ENCODE data around the gene VEZF1.

The VEZF1 gene, protein sequence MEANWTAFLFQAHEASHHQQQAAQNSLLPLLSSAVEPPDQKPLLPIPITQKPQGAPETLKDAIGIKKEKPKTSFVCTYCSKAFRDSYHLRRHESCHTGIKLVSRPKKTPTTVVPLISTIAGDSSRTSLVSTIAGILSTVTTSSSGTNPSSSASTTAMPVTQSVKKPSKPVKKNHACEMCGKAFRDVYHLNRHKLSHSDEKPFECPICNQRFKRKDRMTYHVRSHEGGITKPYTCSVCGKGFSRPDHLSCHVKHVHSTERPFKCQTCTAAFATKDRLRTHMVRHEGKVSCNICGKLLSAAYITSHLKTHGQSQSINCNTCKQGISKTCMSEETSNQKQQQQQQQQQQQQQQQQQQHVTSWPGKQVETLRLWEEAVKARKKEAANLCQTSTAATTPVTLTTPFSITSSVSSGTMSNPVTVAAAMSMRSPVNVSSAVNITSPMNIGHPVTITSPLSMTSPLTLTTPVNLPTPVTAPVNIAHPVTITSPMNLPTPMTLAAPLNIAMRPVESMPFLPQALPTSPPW

DNA sequence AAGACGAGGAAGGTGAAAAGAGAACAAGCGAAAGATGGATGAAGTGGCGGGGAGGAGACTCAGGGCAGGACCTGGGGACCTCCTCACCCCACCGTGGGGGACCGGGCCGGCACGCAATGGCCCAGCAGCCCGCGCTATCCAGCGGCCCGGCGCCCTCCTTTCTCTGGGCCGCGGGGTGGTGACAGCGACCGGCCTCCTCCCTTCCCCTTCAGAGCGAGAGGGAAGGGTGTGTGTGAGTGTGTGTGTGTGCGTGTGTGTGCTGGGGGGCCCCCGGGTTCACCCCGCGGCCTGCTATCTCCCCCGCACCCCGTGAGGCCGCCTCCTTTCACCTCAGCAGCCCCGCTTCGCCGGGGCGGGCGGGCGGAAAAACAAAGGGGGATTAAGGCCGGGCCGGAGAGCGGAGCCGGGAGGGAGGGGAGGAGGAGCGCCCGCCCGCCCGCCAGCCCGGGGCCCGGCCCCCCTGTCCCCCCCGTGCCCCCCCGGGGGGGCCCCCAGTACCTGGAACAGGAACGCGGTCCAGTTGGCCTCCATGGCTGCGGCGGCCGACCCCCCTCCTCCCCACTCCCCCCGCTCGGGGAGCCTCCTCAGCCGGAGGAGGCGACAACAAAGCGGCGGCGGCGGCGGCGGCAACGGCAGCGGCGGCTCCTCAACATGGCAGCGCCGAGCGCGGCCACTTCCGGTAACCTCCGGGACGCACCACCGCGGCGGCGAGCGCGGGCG is at the start of gene VEZF1:
Gene VEZF1, minus strand, starts transcription at position 674 of the 720 bp plus-strand sequence. Its CDS starts 143 bp downstream, at position 531.
- peak; percentile 64 for DNase-seq (ENCODE audit: low read depth, low spot score)

DNA sequence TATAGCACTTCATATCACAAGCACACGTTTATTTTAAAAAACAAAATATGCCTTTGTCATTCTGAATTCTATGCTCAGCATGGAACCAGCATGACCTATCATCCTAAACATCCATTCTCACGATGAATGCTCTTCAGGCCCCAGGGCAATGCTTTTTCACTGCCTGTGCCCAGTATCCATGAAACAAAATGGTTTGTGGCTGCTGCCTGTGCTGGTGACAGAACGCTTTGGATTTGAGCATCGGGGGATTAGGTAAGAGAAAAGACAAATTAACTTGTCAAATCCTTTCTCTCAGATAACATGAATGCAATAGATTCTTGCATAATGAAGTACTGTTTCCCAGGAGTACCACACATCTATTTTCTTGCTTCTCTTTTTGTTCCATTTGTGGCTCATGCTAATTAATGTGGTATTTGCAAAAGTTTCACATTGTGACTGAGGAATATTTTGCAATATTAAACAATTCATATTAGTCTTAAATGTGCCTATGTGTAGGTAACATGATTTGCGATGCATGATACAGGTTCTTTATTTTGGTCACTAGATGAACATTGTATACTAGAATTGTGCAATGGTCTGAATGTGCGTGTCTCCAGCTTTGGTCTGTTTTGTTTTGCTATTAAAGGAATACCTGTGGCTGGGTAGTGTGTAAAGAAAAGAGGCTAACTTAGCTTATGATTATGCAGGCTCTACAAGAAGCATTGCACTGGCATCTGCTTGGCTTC is 44.8 kb upstream of the VEZF1 start:
- DNase-seq (ENCODE audit: low read depth, low spot score), result peak; percentile 29

DNA sequence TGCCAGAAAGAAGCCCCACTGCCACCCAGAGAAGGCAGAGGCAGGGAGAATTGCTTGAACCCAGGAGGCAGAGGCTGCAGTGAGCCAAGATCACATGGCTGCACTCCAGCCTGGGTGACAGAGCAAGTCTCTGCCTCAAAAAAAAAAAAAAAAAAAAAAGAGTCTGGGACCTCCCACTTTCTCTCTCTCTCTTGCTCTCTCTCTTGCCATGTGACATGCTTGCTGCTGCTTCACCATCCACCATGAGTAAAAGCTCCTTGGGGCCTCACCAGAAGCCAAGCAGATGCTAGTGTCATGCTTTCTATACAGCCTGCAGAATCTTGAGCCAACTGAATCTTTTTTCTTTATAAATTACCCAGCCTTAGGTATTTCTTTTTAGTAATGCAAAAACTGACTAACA is 40.5 kb upstream of the VEZF1 start:
- DNase-seq (ENCODE audit: low read depth, low spot score), result no peak

DNA sequence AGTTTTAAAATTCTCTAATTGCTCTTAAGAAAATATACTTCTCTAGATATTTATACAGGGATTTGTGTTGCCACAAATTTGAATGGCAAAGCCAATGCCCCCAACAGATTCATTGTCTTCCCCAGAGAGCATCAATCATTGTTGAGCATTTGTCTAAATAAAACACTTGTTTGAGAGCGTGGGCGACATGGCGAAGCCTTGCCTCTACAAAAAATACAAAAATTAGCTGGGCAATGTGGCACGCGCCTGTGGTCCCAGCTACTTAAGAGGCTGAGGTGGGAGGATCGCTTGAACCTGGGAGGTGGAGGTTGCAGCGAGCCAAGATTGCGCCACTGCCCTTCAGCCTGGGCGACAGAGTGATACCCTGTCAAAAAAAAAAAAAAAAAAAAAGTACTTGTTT is 32.3 kb upstream of the VEZF1 start:
- no peak for DNase-seq (ENCODE audit: low read depth, low spot score)

DNA sequence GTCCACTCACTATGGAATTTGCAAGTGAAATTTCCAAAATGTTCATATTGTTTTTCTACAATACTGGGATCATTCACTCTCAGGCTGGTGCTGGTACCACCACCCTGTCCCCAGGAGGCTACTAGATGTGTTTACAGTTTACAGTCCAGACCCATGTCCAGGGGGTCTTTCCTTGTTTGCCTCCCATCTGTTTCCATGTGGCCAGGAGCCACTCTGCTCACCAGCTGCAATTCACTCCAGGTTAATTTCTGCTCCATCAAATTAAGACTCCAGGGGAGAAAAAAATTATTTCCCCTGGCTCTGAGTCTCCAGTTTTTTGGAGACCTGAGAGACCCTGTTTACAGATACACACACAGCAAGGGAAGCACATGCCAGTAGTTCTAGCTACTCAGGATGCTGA is 31.5 kb upstream of the VEZF1 start:
- DNase-seq (ENCODE audit: low read depth, low spot score), result no peak

DNA sequence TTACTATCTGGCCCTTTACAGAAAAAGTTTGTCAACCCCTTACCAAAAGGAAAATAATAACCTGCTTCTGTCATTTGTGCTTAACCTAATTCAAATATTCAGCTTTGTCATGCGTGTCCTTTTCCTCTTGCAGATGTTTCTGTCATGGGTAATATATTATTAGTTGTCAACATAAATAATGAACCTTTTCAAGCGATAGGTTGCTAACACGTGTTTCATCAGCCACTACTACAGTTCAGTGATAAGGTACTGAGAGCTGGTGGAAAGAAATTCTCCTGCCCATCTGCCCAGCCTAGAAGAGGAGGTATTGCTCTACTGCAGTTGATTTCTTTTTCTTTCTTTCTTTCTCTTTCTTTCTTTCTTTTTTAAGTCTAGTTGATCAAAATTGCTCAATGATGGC is 31.0 kb upstream of the VEZF1 start:
- no peak for DNase-seq (ENCODE audit: low read depth, low spot score)

DNA sequence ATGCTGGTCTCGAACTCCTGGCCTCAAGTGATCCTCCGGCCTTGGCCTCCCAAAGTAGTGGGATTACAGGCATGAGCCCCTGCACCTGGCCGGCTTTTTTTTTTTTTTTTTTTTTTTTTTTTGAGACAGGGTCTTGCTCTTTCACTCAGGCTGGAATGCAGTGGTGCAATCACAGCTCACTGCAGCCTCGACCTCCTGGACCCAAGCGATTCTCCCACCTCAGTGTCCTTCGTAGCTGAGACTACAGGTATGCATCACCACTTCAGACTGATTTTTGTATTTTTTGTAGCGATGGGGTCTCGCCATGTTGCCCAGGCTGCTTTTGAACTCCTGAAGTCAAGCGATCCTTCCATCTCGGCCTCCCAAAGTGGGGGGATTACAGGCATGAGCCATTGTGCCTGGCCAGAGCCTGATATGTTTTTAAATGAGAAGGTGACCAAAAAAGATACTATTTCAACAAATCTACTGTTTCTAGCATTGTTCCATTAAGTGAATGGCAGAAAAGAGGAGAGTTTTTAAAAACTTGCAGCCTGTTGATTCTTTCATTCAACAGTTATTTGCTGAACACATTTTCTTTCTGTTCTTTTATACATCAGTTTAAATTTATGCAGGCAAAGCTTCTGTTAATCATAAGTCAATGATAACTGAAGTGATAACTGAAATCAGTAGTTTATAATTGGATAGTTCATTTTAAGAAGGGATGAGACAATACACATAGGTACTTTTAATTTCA is 22.2 kb upstream of the VEZF1 start:
- DNase-seq (ENCODE audit: low read depth, low spot score), result no peak

DNA sequence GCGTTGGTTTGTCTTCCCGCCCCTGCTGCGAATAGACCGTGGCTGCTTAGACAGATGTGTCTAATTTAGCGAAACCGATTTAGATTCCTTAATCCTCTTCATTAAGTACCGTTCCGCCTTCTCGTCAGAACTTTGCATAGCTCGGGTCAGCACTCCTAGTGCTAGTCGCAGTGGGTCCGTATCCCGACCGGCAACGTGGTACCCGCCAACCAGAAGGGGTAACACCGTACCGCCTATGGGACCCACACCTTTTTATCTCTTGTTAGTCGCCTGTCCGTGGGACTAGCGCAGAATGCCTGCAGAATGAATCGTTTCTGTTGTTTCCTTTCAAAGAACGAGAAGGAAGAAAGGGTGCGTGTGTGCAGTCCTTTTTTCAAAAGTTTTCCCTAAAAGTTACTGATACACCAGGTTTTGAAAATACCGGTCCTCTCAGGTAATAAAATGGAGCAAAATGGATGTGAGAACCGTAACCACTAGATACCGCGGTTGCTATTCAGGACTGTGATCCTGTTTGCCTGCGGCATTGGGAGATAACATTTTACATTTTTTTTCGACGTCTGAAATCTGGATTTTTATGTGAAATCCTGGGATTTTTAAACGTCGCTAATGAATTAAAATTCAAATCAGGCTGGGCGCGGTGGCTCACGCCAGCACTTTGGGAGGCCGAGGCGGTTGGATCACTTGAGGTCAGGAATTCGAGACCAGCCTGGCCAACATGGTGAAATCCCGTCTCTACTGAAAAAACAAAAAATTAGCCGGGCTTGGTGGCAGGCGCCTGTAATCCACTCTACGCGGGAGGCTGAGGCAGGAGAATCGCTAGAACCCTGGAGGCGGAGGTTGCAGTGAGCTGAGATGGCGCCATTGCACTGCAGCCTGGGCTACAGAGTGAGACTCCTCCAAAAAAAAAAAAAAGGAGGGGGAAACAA is 20.0 kb upstream of the VEZF1 start:
- DNase-seq (ENCODE audit: low read depth, low spot score), result peak; percentile 52

DNA sequence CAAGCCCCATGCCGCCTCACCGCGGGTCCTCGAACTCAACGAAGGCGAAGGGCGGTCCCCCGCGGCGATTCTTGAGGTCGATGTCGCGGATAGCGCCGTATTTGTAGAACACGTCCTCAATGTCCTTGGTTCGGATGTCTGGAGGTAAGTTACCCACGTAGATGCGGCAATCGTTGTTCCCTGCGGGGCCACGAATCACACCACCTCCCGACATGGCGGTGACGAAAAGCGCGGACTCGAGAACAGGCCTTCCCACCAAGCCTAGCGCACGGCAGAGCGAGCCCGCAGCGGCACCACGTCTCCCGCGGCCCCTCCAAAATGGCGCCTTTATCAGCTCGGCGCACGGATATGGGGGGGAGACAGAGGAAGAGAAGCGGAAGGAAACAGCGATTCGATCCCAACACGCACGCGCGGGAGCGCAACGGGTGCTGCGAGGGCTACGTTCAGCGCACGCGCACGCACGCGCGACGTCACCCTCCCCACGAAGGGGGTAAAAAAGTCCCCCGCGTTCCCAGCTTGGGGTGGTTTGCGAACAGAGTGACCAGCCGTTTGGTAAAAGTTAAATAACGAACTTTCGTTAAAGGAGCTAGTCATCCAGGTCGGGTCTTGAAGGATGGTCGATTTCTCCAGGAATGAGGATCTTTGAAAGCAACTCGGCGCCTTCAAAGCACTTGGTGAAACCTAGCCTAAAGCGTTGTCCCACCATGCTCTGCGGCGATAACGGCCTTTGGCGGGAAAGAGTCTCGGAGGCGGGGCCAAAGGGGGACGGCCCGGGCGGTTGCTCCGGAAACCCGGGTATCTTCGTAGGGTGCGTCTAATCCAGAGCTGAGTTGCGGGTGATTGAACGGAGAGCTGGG is 19.1 kb upstream of the VEZF1 start, which contains the start of gene SRSF1:
Gene SRSF1, minus strand, starts transcription at position 323 of the 857 bp plus-strand sequence. Its CDS starts 109 bp downstream, at position 214.
- peak; percentile 99 for DNase-seq (ENCODE audit: low read depth, low spot score)

DNA sequence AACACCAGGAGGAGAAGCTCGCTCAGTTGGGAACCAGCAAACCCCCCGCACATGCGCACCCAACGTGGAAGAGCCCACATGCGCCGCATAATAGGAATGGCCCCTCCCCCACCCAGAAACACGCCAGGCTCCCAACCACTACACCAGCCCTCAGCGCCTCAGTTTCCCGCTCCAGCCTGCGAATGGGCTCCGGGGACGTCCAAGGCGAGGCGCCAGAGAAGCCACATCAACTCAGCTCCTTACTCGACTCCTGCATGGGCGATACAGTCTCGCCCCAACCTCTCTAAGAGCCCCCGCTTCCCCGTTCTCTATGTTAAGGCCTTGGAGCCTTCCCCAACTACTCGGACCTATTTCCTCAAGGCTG is 18.5 kb upstream of the VEZF1 start:
- DNase-seq (ENCODE audit: low read depth, low spot score), result peak; percentile 78

DNA sequence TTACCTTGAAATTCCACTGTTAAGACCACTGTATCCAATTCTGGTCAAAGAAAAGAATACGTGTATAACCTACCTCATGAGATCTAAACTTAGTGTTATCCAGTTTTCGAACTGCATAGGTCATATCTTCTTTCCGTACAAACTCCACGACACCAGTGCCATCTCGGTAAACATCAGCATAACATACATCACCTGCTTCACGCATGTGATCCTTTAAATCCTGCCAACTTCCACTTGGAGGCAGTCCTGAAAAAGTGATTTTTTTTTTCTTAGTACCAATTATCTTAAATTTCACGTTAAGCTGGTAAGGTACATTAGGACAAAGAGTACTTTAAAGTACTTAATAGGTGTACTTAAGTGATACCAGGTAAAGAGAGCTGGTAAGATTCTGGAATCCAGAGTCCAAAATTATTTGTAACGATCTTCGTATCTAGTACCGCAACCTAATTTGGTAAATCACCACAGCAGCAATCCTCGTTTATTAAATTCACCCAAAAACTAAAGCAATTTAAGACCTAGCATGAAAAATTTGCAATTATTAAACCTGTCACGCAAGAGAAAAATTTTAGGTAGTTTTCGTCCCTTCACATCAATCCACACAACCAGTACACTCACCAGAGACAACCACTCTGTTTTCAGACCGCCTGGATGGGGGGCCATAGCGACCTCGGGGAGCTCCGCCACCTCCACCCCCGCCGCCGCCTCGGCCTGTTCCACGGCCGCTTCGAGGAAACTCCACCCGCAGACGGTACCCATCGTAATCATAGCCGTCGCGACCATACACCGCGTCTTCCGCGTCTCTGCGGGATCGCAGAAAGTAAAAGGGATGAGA is 17.9 kb upstream of the VEZF1 start:
- DNase-seq (ENCODE audit: low read depth, low spot score), result no peak

DNA sequence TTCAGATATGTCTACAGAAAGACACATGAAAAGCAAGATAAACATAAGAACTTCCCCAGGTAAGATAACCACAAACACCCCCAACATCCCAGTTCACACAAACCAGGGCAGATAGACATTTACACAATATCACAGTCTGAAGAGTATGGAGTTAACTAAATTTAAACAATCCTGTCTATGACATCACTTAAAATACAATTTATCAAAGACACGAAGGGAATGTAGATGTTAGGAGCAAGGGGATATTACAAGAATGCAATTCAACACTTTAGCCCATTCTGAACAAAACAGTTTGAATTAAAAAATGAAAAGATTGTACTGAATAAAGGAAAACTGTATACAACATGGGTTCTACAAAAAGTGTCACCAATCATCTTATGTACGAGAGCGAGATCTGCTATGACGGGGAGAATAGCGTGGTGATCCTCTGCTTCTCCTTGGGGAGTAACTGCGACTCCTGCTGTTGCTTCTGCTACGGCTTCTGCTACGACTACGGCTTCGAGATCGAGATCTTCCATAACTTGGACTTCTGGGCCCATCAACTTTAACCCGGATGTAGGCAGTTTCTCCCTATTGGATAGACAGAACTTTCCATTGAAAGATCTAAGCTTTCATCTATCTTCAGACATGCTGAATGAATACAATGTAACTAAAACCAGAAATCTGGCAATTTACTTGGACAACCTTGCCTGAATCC is 17.1 kb upstream of the VEZF1 start:
- no peak for DNase-seq (ENCODE audit: low read depth, low spot score)

DNA sequence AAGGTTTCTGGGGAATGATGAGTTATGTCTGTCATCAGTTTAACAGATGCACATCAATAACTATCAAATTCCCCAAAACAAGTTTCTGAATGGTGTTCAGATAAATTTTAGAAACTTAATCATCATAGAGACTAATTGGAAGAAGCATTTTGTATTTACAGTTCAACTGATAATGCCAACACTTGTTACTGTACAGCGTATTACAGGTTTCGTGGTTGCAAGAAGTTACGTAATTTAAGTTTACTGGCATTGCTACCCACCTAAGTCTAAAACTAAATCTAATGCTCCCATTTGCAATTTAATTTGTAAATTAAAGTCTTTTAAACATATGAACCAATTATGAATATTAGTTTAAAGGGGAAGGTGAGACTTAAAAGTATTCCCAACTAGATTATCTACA is 16.0 kb upstream of the VEZF1 start:
- no peak for DNase-seq (ENCODE audit: low read depth, low spot score)

DNA sequence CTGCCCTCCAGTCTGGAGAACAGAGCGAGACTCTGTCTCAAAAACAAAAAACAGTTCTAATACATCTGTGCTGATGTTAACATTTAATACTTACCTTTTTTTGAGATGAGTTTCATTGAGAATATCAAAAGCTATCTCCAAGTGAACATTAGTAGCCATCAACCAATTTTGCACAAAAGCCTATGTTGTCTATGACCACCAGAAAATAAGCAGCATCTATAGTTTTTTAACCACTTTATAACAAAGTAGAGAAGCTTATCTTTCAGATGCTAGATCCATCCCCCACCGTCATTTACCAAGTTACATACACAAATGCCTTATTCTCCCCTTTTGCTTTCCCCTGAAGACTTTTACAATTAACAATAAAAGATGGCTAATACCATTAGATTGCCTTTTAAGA is 14.9 kb upstream of the VEZF1 start:
- no peak for DNase-seq (ENCODE audit: low read depth, low spot score)

DNA sequence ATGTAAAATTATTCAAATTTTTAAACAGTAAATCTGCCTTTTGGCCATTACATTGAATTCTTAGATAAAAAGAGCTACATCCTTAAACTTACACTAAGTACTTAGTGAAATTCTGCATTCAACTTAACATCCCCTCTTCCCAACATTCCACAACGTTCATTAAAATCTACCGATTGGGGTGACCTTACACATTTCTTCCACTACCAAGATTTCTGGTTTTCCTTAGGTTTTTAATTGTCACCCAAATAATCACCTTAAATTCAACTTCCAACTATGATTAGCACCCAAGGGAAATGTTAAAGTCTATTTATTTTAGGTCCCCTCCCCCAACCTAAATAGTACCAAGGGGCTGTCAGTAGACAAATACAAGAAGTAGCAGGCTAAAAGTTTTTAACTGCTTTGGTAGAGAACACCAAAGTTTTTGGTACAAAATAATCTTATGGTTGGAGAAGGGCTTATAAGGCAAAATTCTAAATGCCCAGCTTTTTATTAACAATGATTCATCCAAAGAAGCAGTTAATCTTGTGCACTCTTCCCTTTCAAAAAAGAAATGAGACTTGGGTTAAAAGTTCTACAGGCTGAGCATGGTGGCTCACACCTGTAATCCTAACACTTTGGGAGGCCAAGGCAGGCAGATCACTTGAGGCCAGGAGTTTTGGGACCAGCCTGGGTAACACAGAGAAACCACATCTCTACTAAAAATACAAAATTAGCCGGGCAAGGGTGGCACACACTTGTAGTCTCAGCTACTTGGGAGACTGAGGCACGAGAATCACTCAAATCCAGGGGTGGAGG is 14.3 kb upstream of the VEZF1 start:
- DNase-seq (ENCODE audit: low read depth, low spot score), result no peak

DNA sequence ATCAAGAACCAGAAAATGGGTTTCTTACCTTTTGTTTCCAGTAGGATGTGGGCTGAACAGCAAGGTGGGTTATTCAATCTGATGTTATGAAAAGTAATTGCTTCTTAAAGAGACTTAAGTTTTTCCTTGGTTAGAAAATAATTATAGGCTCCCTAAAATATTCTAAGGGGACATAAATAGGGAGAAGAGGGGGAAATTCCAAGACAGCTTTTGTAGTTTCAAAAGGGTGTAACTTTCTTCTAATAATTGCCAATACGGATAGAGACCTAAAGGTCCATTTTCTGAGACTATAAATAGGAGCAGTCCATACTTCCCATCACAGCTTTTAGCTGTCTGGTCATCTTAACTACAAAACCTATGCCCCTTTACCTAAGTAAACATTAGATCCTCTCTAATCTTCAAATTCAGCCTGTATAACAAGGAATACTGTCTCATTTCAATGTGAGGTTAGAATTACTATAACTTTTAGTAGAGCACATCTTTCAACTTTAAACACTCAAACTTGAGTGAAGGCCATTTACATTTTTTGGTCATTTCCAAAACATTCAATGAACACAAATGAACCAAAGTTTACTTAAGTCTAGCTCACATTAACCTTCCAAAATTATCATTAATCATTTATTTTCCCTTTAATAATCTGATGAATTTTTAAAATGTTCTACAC is 13.5 kb upstream of the VEZF1 start:
- no peak for DNase-seq (ENCODE audit: low read depth, low spot score)
